Stomach (tissue), 4 donors: ENCODE data around the gene FMN2.
"Not testable (repeated sequence)": the region's sequence is repeated elsewhere in the genome, so short reads cannot be mapped to it uniquely, and the experiment has no call there.

ENCODE experiments used
- CTCF ChIP-seq, 7 experiments: fragments of 450-650 bp in 4 of 7; fragments of 200-600 bp in 3 of 7; sonication (generic) in 3 of 7; IDR thresholded peaks; one replicate each; pipeline ENCODE4 v1.5.1; 2016 to 2019; ENCODE audit warnings: antibody characterized with exemption in 7 of 7, control low read depth in 2 of 7, mild to moderate bottlenecking in 1 of 7
- EP300 ChIP-seq: sonication (generic); formaldehyde crosslinking; IDR thresholded peaks from one replicate; pipeline ENCODE4 v1.6.1; 2017; ENCODE audit warnings: antibody characterized with exemption
- POLR2A ChIP-seq, 4 donors: fragments of 450-650 bp; IDR thresholded peaks; one replicate each; pipeline ENCODE4 v1.6.1; 2016; ENCODE audit warnings: antibody characterized with exemption in 4 of 4, control low read depth in 2 of 4, mild to moderate bottlenecking in 1 of 4, moderate library complexity in 1 of 4
- POLR2AphosphoS5 ChIP-seq, 3 donors: sonication (generic); formaldehyde crosslinking; IDR thresholded peaks; one replicate each; pipeline ENCODE4 v1.6.1; 2016; ENCODE audit warnings: antibody characterized with exemption in 3 of 3

DNA sequence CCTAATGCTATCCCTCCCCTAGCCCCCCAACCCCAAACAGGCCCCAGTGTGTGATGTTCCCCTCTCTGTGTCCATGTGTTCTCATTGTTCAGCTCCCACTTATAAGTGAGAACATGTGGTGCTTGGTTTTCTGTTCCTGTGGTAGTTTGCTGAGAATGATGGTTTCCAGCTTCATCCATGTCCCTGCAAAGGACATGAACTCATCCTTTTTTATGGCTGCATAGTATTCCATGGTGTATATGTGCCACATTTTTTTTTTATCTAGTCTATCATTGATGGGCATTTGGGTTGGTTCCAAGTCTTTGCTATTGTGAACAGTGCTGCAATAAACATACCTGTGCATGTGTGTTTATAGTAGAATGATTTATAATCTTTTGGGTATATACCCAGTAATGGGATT is 183.5 kb downstream of the FMN2 start:
- TF ChIP-seq CTCF (IDR thresholded peaks at IDR 0.05); POLR2AphosphoS5 (IDR thresholded peaks at IDR 0.05); POLR2A (IDR thresholded peaks at IDR 0.05); EP300: not testable (repeated sequence)
